H1 (cell line): ENCODE results near the gene SLC35E3. TPM values are rescaled to one million over a fixed set of nuclear protein-coding genes. Genes with fewer than 3 reads are reported as not detected.

Experiments
- BCL11A ChIP-seq, 2 experiments: IDR thresholded peaks; one replicate each; pipeline ENCODE4 v1.6.1; 2011; ENCODE audit warnings: low read depth in 2 of 2, low read length in 2 of 2, mild to moderate bottlenecking in 2 of 2
- polyA plus RNA-seq, 7 experiments: library from polyadenylated mRNA; depleted of rRNA in 3 of 7; stranded (reverse) in 5 of 7; unstranded in 2 of 7; fragments of >200 nt in 5 of 7; fragments of 200-250 nt in 2 of 7; gene quantifications; 1 replicate in 5 of 7; 2 replicates in 1 of 7; 4 replicates in 1 of 7; pipeline versions ENCODE4 v1.2.1 to v1.2.3, GENCODE V29; 2011 to 2013; ENCODE audit warnings: missing spikeins in 2 of 7, mixed read lengths in 2 of 7
- total RNA-seq: library from RNA; stranded (reverse); fragmentation: NEBNext Ultra II Directional; extraction: Animal tissue kit (Norgen Biotek cat#: 25700); gene quantifications from 2 replicates; pipeline ENCODE4 v1.2.1, GENCODE V29; 2021

The SLC35E3 gene
- total and polyA plus RNA-seq, 2 of the 8 experiments (the other 6 are each of a cell fraction or from before 2014, with no cell fraction given) = 10.0 to 10.9 TPM

DNA sequence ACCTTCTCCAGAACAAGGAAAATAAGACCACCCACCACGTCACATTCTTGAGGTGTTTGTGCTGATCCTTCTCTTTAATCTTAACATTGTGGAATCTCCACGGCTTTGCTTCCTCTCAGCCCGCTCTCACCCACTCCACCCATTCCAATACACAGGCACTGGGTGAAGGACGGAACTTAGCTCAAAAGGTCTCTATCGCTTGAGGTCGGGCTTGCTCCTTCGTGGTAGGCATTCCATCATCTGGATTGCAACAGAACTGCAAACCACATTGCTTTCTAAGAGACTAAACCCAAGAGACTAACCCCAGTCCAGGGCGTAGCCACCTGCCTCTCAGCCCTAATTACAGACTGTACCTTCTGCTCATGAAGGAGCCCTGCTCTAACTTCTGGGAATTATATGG lies 38.0 kb downstream of the SLC35E3 start (continued):
- TF ChIP-seq BCL11A (IDR thresholded peaks at IDR 0.05; ENCODE audit: low read depth in 2 of 2, low read length in 2 of 2) = no peak
